Measurements from ENCODE around the gene ZNF532. TPM values are rescaled to one million over a fixed set of nuclear protein-coding genes. Genes with fewer than 3 reads are reported as not detected.

Gene ZNF532
- total RNA-seq, 1 experiment from 2014 or later: 258 TPM

DNA sequence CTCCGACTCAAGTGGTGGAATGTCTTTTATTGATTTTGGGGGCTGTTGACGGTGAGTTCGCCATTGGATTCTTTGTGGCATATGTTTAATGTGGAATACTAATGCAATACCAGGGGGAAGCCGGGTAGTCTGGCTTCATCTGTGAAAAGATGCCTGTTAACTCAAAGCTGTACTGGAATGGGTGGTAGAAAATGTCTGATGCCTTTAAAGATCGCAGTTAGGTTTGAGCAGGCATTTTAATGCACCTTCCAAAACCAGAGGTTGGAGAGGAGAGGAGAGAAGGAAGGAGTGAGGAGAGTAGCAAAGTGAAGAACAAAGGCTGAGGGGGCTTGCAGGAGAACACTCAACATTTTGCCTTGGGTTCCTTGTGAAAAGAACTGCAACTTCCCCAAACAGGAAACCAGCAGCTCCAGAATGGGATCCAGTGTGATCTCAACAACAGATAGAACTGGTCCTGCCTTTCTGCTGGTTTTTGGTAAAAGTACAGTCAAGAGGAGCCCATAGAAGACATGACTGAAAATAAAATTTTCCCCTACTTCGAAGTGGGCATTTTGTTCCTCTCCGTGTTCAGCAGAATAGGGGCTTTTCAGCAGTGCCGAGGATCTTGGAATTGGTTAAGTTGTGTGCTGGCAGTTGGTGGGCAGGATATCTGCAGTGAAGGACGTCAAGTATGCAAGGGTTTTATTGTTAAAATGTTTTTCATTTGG, 1.5 kb downstream of the ZNF532 start:
- no peak for DNase-seq
- Histone ChIP-seq H2AFZ (ENCODE audit: low read length) (no peak overlapping the region), H3T11ph (ENCODE audit: low read length) (no peak overlapping the region), H4K5ac (ENCODE audit: insufficient read length, low read depth, low read length) (no peak overlapping the region), H2AK5ac (ENCODE audit: insufficient read length, low read length) (peak overlapping the region; percentile 44), H3K27me3 (ENCODE audit: insufficient read depth, low read length) (no peaks in the 10 kb centered on the region), H3K23me2 (ENCODE audit: insufficient read length, low read depth, low read length, poor library complexity, severe bottlenecking) (no peaks in the 10 kb centered on the region), H3K79me2 (ENCODE audit: insufficient read depth, low read length) (peaks cover 46% of the 10 kb centered on the region), H2BK120ac (ENCODE audit: low read depth, low read length, poor library complexity, severe bottlenecking) (no peak overlapping the region), H2BK20ac (ENCODE audit: low read depth, low read length, poor library complexity, severe bottlenecking) (no peak overlapping the region), H3K4me2 (ENCODE audit: insufficient read depth, insufficient read length, low read length) (peak overlapping the region; percentile 77), H2BK12ac (ENCODE audit: insufficient read length, low read depth, low read length) (no peak overlapping the region), H3K9me3 (ENCODE audit: control insufficient read depth, low read depth, low read length) (no peaks in the 10 kb centered on the region), H3K79me1 (ENCODE audit: insufficient read depth, low read depth, low read length, poor library complexity, severe bottlenecking) (no peaks in the 10 kb centered on the region), H3K56ac (ENCODE audit: insufficient read length, low read depth, low read length) (no peak overlapping the region), H3K4ac (ENCODE audit: low read depth, low read length) (no peak overlapping the region), H3K23ac (ENCODE audit: insufficient read length, low read depth, low read length) (no peak overlapping the region), H3K4me1 (ENCODE audit: insufficient read depth, low read length) (peaks cover 11% of the 10 kb centered on the region; the same call in 1 of the 2 replicates), H2BK15ac (ENCODE audit: low read depth, low read length) (no peak overlapping the region), H4K91ac (ENCODE audit: insufficient read length, low read depth, low read length) (no peak overlapping the region), H2BK5ac (ENCODE audit: insufficient read length, low read length) (peak overlapping the region; percentile 70), H3K27ac (ENCODE audit: insufficient read length, low read depth, low read length) (peak overlapping the region; percentile 86), H3K9ac (ENCODE audit: extremely low read depth, insufficient read length, low read length) (peak overlapping the region; percentile 66), H3K14ac (ENCODE audit: insufficient read depth, low read length) (no peak overlapping the region), H3K18ac (ENCODE audit: insufficient read length, low read depth, low read length) (no peak overlapping the region), H4K20me1 (ENCODE audit: control insufficient read depth, insufficient read depth, insufficient read length) (no peaks in the 10 kb centered on the region), H4K8ac (replicated peaks; ENCODE audit: insufficient read length, low read depth, low read length) (no peak overlapping the region)
- no peak for TF ChIP-seq CTCF (conservative IDR thresholded peaks at IDR 0.05)
- peaks cover 78 to 80% of the 10 kb centered on the region in 2 experiments for H3K4me1 Mint-ChIP-seq
- H3K4me3 Mint-ChIP-seq: peak overlapping the region; percentile 79 to 85
- no CpG with 5 or more reads among the region's 9 CpGs for WGBS (ENCODE audit: extremely low coverage, insufficient read length, low lambda C conversion rate)
- H3K9me3 Mint-ChIP-seq: peaks cover 4 to 6% of the 10 kb centered on the region in 2 experiments; a peak in 2 of 5 replicates
- peaks cover 60 to 70% (median 61%) of the 10 kb centered on the region in 3 experiments for H3K36me3 Mint-ChIP-seq (ENCODE audit: insufficient read depth in 1 of 3, low read depth in 3 of 3)
- H3K27ac Mint-ChIP-seq: peak overlapping the region; percentile 97 to 99 (median 97)
- H3K27me3 Mint-ChIP-seq (ENCODE audit: low read depth): no peaks in the 10 kb centered on the region

Measured in H9 (cell line).